ENCODE data around the gene TLCD2. TPM values are rescaled to one million over a fixed set of nuclear protein-coding genes. Genes with fewer than 3 reads are reported as not detected.
A peak's percentile ranks its signal among the peaks of the same experiment; 100 is the strongest.
"Not testable (repeated sequence)": the region's sequence is repeated elsewhere in the genome, so short reads cannot be mapped to it uniquely, and the experiment has no call there.

TLCD2 gene
- total RNA-seq, 2 donors from 2014 or later = 0.70 to 1.8 TPM

DNA sequence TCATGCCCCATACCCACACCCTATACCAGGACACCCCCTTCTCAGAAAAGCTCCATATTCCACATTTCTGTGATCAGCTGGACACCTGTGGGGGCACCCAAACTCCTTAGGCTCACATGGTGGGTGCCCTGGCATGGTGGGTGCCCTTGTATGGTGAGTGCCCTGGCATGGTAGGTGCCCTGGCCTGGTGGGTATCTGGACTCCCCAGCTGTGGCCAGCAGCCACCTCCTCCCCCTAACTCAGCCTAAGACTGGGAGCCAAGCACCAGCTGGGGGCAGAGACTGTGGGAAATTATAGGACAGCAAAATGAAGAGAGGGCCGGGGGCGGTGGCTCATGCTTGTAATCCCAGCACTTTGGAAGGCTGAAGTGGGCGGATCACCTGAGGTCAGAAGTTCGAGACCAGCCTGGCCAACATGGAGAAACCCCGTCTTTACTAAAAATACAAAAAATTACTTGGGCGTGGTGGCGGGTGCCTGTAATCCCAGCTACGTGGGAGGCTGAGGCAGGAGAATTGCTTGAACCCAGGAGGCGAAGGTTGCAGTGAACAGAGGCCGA lies 1.3 kb downstream of the TLCD2 start:
- not testable (repeated sequence) for ATAC-seq (replicated peaks in 1 of 2); H3K27ac Mint-ChIP-seq; DNase-seq; H3K36me3 Mint-ChIP-seq (ENCODE audit: insufficient read depth in 2 of 2); H3K9me3 Mint-ChIP-seq
- peaks cover 21% of the 10 kb centered on the region for H3K4me1 Mint-ChIP-seq (ENCODE audit: low read depth)
- peak overlapping the region; percentile 32 to 68 for H3K4me3 Mint-ChIP-seq
- peaks cover 42% of the 10 kb centered on the region for H3K27me3 Mint-ChIP-seq (ENCODE audit: low read depth)

DNA sequence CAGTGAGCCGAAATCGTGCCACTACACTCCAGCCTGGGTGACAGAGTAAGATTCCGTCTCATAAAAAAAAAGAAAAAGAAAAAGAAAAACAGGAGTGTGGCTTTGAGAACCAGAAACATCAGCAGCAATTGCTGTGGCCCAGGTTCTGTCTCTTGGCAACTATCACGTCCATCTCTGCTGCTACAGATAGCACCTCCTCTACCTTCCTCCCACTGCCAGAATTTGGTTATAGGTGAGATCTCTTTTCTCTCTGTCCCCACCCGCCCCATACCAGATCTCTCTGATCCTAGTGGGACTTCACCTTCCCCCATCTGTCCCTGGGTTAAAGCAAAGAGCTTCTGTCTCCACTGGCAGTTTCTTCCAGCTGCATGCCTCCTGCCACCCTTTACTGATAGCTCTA lies 3.1 kb downstream of the TLCD2 start:
- H3K27ac Mint-ChIP-seq = no peak overlapping the region
- peaks cover 8% of the 10 kb centered on the region for H3K4me1 Mint-ChIP-seq (ENCODE audit: low read depth)
- ATAC-seq (replicated peaks in 1 of 2) (no peak), DNase-seq (no peak)
- peaks cover 42% of the 10 kb centered on the region for H3K27me3 Mint-ChIP-seq (ENCODE audit: low read depth)
- no peak overlapping the region for H3K4me3 Mint-ChIP-seq
- H3K36me3 Mint-ChIP-seq (ENCODE audit: insufficient read depth in 2 of 2) = no peaks in the 10 kb centered on the region
- no peaks in the 10 kb centered on the region for H3K9me3 Mint-ChIP-seq

DNA sequence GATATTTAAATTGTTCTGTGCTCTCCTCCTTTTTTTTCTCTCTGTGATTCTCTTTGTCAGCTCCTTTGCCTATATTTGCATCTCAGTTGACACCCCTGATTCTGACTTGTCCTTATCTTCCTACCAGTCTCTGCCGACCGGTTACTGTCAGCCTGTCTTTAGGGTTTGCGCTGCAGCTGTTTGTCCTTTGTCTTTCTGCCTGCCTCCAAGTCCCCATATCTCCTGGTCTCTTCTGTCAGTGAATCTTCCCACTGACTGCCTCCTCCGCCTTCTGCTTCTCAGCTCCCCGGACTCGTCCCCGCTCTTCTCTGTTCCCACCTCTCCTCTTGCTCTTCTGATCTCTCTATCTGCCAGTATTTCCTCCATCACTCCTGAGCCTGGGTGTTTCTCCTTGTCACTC lies 5.2 kb downstream of the TLCD2 start:
- ATAC-seq (replicated peaks in 1 of 2) = no peak
- Mint-ChIP-seq H3K4me1 (ENCODE audit: low read depth) (no peaks in the 10 kb centered on the region), H3K4me3 (no peak overlapping the region), H3K9me3 (no peaks in the 10 kb centered on the region), H3K36me3 (ENCODE audit: insufficient read depth in 2 of 2) (no peaks in the 10 kb centered on the region), H3K27me3 (ENCODE audit: low read depth) (peaks cover 27% of the 10 kb centered on the region), H3K27ac (no peak overlapping the region)
- DNase-seq = no peak

DNA sequence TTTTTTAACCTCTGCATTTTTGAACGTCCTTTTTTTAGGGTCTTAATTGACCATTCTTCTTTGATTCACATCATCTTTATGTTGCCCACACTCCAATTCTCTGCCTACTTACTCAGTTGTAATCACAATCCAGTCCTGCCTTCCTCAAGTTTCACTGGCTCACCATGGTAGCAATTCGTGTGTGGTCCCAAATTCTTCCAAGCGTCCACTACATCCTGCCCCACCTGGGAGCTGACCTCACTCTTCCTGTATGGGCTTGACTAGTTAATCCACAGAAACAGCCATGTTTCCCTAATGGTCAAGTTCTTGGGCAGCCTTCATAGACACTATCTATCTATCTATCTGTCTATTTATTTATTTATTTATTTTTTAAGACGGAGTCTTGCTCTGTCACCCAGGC lies 7.1 kb downstream of the TLCD2 start:
- Mint-ChIP-seq H3K4me3 (no peak overlapping the region), H3K4me1 (ENCODE audit: low read depth) (no peaks in the 10 kb centered on the region), H3K36me3 (ENCODE audit: insufficient read depth in 2 of 2) (no peaks in the 10 kb centered on the region), H3K27ac (no peak overlapping the region), H3K9me3 (no peaks in the 10 kb centered on the region), H3K27me3 (ENCODE audit: low read depth) (peaks cover 19% of the 10 kb centered on the region)
- ATAC-seq (replicated peaks in 1 of 2) = no peak
- DNase-seq = no peak

DNA sequence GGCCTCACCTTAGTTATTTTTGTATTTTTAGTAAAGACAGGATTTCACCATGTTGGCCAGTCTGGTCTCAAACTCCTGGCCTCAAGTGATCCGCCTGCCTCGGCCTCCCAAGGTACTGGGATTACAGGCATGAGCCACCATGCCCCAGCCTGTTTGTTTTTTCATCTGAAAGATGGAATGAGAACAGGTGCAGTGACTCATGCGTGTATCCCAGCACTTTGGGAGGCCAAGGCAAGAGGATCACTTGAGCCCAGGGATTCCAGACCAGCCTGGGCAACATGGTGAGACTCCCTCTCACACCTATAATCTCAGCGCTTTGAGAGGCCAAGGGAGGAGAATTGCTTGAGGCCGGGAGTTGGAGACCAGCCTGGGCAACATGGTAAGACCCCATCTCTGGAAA lies 10.3 kb downstream of the TLCD2 start:
- not testable (repeated sequence) for H3K36me3 Mint-ChIP-seq (ENCODE audit: insufficient read depth in 2 of 2); ATAC-seq (replicated peaks in 1 of 2); H3K9me3 Mint-ChIP-seq; H3K27ac Mint-ChIP-seq; H3K4me1 Mint-ChIP-seq (ENCODE audit: low read depth); DNase-seq; H3K27me3 Mint-ChIP-seq (ENCODE audit: low read depth); H3K4me3 Mint-ChIP-seq

- no peak overlapping the region for H3K27ac Mint-ChIP-seq
- H3K9me3 Mint-ChIP-seq = no peaks in the 10 kb centered on the region
- no peaks in the 10 kb centered on the region for H3K36me3 Mint-ChIP-seq (ENCODE audit: insufficient read depth in 2 of 2)
- H3K4me3 Mint-ChIP-seq = no peak overlapping the region
- no peak for ATAC-seq (replicated peaks in 1 of 2)
- DNase-seq = no peak
- peaks cover 7% of the 10 kb centered on the region for H3K27me3 Mint-ChIP-seq (ENCODE audit: low read depth)
- H3K4me1 Mint-ChIP-seq (ENCODE audit: low read depth) = no peaks in the 10 kb centered on the region
These were observed 12.5 kb downstream of the TLCD2 start for GRCh38 chr17:1697681-1698080.

DNA sequence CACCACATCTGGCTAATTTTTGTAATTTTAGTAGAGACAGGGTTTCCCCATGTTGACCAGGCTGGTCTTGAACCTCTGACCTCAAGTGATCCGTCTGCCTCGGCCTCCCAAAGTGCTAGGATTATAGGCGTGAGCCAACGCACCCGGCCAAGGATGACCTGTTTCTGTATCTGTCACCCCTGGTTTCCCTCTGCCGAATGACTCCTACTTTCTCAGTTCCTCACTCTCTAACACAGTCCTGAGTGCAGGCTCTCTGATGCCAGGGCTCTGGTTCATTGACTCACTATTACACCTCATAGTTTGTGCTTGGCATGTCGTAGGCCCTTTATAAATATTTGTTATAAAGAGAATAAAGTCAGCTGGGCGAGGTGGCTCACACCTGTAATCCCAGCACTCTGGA lies 14.8 kb downstream of the TLCD2 start:
- no peak overlapping the region for H3K4me3 Mint-ChIP-seq
- H3K4me1 Mint-ChIP-seq (ENCODE audit: low read depth) = no peaks in the 10 kb centered on the region
- H3K36me3 Mint-ChIP-seq (ENCODE audit: insufficient read depth in 2 of 2) = no peaks in the 10 kb centered on the region
- ATAC-seq (replicated peaks in 1 of 2) (no peak), DNase-seq (no peak)
- H3K27ac Mint-ChIP-seq = no peak overlapping the region
- peaks cover 7% of the 10 kb centered on the region for H3K27me3 Mint-ChIP-seq (ENCODE audit: low read depth)
- no peaks in the 10 kb centered on the region for H3K9me3 Mint-ChIP-seq

- no peaks in the 10 kb centered on the region for H3K9me3 Mint-ChIP-seq
- H3K4me1 Mint-ChIP-seq (ENCODE audit: low read depth) = no peaks in the 10 kb centered on the region
- H3K36me3 Mint-ChIP-seq (ENCODE audit: insufficient read depth in 2 of 2) = no peaks in the 10 kb centered on the region
- H3K4me3 Mint-ChIP-seq = no peak overlapping the region
- no peak overlapping the region for H3K27ac Mint-ChIP-seq
- ATAC-seq (replicated peaks in 1 of 2) (no peak), DNase-seq (no peak)
- peaks cover 7% of the 10 kb centered on the region for H3K27me3 Mint-ChIP-seq (ENCODE audit: low read depth)
These were observed 16.8 kb downstream of the TLCD2 start for GRCh38 chr17:1693339-1693738.

DNA sequence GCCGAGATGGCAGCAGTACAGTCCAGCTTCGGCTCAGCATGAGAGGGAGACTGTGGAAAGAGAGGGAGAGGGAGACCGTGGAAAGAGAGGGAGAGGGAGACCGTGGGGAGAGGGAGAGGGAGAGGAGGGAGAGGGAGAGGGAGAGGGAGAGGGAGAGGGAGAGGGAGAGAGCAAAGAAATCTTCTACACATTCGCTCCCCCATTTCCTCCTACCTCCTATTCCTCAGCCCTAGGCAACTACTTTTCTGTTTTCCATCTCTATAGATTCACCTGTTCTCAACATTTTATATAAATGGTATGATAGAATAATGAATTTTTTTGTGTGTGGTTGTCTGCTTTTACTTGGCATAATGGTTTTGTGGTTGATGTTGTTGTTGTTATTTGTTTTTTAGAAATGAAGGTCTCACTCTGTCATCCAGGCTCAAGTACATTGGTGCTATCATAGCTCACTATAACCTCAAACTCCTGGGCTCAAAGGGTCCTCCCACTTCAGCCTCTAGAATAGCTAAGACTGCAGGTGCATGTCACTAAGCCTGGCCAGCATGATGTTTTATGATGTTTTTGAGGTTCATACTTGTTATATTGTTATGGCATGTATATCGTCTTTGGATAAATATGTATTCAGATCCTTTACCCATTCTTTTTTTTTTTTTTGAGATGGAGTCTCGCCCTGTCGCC lies 19.5 kb downstream of the TLCD2 start:
- no peaks in the 10 kb centered on the region for H3K9me3 Mint-ChIP-seq
- peaks cover 6% of the 10 kb centered on the region for H3K4me1 Mint-ChIP-seq (ENCODE audit: low read depth)
- DNase-seq = no peak
- H3K4me3 Mint-ChIP-seq = no peak overlapping the region
- ATAC-seq (replicated peaks in 1 of 2) = no peak
- peaks cover 7% of the 10 kb centered on the region for H3K27me3 Mint-ChIP-seq (ENCODE audit: low read depth)
- H3K27ac Mint-ChIP-seq = no peak overlapping the region
- no peaks in the 10 kb centered on the region for H3K36me3 Mint-ChIP-seq (ENCODE audit: insufficient read depth in 2 of 2)

DNA sequence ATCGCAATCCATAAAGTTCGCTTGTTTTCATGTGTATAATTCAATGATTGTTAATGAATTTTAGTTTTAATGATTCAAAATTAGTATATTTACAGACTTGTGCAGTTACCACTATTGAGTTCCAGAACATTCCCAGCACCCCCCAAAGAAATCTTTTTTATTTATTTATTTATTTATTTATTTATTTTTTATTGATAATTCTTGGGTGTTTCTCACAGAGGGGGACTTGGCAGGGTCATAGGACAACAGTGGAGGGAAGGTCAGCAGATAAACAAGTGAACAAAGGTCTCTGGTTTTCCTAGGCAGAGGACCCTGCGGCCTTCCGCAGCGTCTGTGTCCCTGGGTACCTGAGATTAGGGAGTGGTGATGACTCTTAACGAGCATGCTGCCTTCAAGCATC lies 21.8 kb downstream of the TLCD2 start:
- Mint-ChIP-seq H3K36me3 (ENCODE audit: insufficient read depth in 2 of 2) (peaks cover 9 to 12% of the 10 kb centered on the region in 2 donors), H3K4me1 (ENCODE audit: low read depth) (peaks cover 25% of the 10 kb centered on the region)
- H3K4me3 Mint-ChIP-seq; H3K27ac Mint-ChIP-seq; ATAC-seq (replicated peaks in 1 of 2); H3K27me3 Mint-ChIP-seq (ENCODE audit: low read depth); H3K9me3 Mint-ChIP-seq; DNase-seq: not testable (repeated sequence)

GRCh38 chr17:1686086-1686485 lies 24.1 kb downstream of the TLCD2 start:
- Mint-ChIP-seq H3K36me3 (ENCODE audit: insufficient read depth in 2 of 2) (peaks cover 12 to 26% of the 10 kb centered on the region in 2 donors), H3K4me3 (no peak overlapping the region)

GRCh38 chr17:1684378-1685189 lies 25.6 kb downstream of the TLCD2 start, which contains the start of gene PRPF8:
Gene PRPF8 (minus strand): TSS chr17:1684867. CDS start chr17:1684571, 296 bp downstream.
- no peaks in the 10 kb centered on the region for H3K9me3 Mint-ChIP-seq
- peaks cover 21 to 41% of the 10 kb centered on the region in 2 donors for H3K36me3 Mint-ChIP-seq (ENCODE audit: insufficient read depth in 2 of 2)
- peak within 1 kb of the TSS; percentile 98 for H3K27ac Mint-ChIP-seq
- H3K4me1 Mint-ChIP-seq (ENCODE audit: low read depth) = peaks cover 40% of the 10 kb centered on the region
- H3K27me3 Mint-ChIP-seq (ENCODE audit: low read depth) = no peaks in the 10 kb centered on the region
- DNase-seq (peak; percentile 98 to 99), ATAC-seq (replicated peaks in 1 of 2) (peak; percentile 99 to 100)
- H3K4me3 Mint-ChIP-seq = peak within 1 kb of the TSS; percentile 98 to 100

More at GRCh38 chr17:1686086-1686485, 24.1 kb downstream of the TLCD2 start:
- H3K4me1 Mint-ChIP-seq (ENCODE audit: low read depth) = peaks cover 40% of the 10 kb centered on the region
- no peaks in the 10 kb centered on the region for H3K27me3 Mint-ChIP-seq (ENCODE audit: low read depth)
- H3K27ac Mint-ChIP-seq = peak overlapping the region; percentile 0
- ATAC-seq (replicated peaks in 1 of 2) (no peak), DNase-seq (no peak)
- no peaks in the 10 kb centered on the region for H3K9me3 Mint-ChIP-seq

- Mint-ChIP-seq H3K36me3 (ENCODE audit: insufficient read depth in 2 of 2) (peaks cover 25 to 48% of the 10 kb centered on the region in 2 donors), H3K27me3 (ENCODE audit: low read depth) (no peaks in the 10 kb centered on the region)
These were observed 26.7 kb downstream of the TLCD2 start for GRCh38 chr17:1683459-1683858.

More at GRCh38 chr17:1683459-1683858, 26.7 kb downstream of the TLCD2 start:
- peak overlapping the region; percentile 98 to 100 for H3K4me3 Mint-ChIP-seq
- H3K27ac Mint-ChIP-seq = peak overlapping the region; percentile 97
- no peaks in the 10 kb centered on the region for H3K9me3 Mint-ChIP-seq
- ATAC-seq (replicated peaks in 1 of 2) (no peak), DNase-seq (no peak)
- H3K4me1 Mint-ChIP-seq (ENCODE audit: low read depth) = peaks cover 40% of the 10 kb centered on the region

Data from activated T-cell treated with anti-CD3 and anti-CD28 coated beads, Interleukin-2, amount 50 U/mL, for 72 hours (primary cell).